ENCODE results near the gene BAG3. TPM values are rescaled to one million over a fixed set of nuclear protein-coding genes. Genes with fewer than 3 reads are reported as not detected.

Gene BAG3
- total RNA-seq, 2 experiments from 2014 or later: 27.1 to 27.6 TPM

DNA sequence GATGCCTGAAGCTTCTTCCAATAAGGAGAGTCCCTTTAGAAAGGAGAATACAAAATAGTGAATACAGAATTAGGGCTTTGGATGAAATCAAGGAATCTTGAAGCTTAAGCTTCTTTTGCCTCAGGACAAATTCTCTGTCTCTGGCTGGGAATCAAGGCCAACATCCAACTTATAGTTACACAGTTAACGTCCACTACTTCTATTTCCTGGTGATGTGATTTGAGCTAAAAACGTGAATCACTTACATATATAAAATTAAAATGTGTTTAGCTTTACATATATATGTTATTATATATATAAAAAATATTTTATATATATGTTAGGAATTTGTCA lies 63.3 kb downstream of the BAG3 start:
- ChIA-PET POLR2A (no interaction called here), CTCF (interaction anchor here (1.0 to 1.6 kb wide), 5 partner anchors 9 to 31 kb away, joined by 3 to 7 read pairs (median 3); partner anchors contain the start of gene INPP5F)
- Mint-ChIP-seq H3K27ac (no peak overlapping the region), H3K36me3 (ENCODE audit: low read depth) (no peaks in the 10 kb centered on the region), H3K9me3 (peaks cover 12% of the 10 kb centered on the region), H3K4me3 (no peak overlapping the region), H3K27me3 (peaks cover 4% of the 10 kb centered on the region), H3K4me1 (no peaks in the 10 kb centered on the region)
- DNase-seq: no peak

GRCh38 chr10:119715628-119716505 lies 64.7 kb downstream of the BAG3 start:
- Mint-ChIP-seq H3K36me3 (ENCODE audit: low read depth) (no peaks in the 10 kb centered on the region), H3K27ac (no peak overlapping the region), H3K27me3 (peaks cover 4% of the 10 kb centered on the region), H3K9me3 (peaks cover 12% of the 10 kb centered on the region), H3K4me1 (no peaks in the 10 kb centered on the region), H3K4me3 (no peak overlapping the region)
- ChIA-PET CTCF (interaction anchor here (0.7 to 1.5 kb wide), 3 partner anchors 27 to 102 kb away, joined by 3 to 4 read pairs (median 4); no protein-coding TSS in a partner anchor), POLR2A (no interaction called here)
- no peak for DNase-seq

GRCh38 chr10:119723161-119723560 lies 72.0 kb downstream of the BAG3 start:
- H3K4me1 Mint-ChIP-seq: peaks cover 30% of the 10 kb centered on the region
- no peaks in the 10 kb centered on the region for H3K27me3 Mint-ChIP-seq
- no peak for DNase-seq
- H3K36me3 Mint-ChIP-seq (ENCODE audit: low read depth): no peaks in the 10 kb centered on the region
- H3K4me3 Mint-ChIP-seq: no peak overlapping the region
- peaks cover 4% of the 10 kb centered on the region for H3K9me3 Mint-ChIP-seq
- ChIA-PET POLR2A (no interaction called here), CTCF (interaction anchor here (0.5 kb wide), 1 partner anchor 188 kb away, joined by 3 read pairs; no protein-coding TSS in a partner anchor)
- no peak overlapping the region for H3K27ac Mint-ChIP-seq

GRCh38 chr10:119723624-119724023 lies 72.4 kb downstream of the BAG3 start:
- peaks cover 35% of the 10 kb centered on the region for H3K4me1 Mint-ChIP-seq
- peaks cover 4% of the 10 kb centered on the region for H3K9me3 Mint-ChIP-seq
- no peak for DNase-seq
- no peaks in the 10 kb centered on the region for H3K27me3 Mint-ChIP-seq
- no peak overlapping the region for H3K4me3 Mint-ChIP-seq
- ChIA-PET CTCF (interaction anchor here (0.5 to 1.6 kb wide), 5 partner anchors 9 to 188 kb away, joined by 3 to 5 read pairs (median 3); no protein-coding TSS in a partner anchor), POLR2A (no interaction called here)
- H3K36me3 Mint-ChIP-seq (ENCODE audit: low read depth): no peaks in the 10 kb centered on the region
- H3K27ac Mint-ChIP-seq: no peak overlapping the region

GRCh38 chr10:119724593-119725516 lies 73.7 kb downstream of the BAG3 start:
- peaks cover 4% of the 10 kb centered on the region for H3K9me3 Mint-ChIP-seq
- peak overlapping the region; percentile 58 for H3K27ac Mint-ChIP-seq
- H3K27me3 Mint-ChIP-seq: no peaks in the 10 kb centered on the region
- ChIA-PET CTCF (interaction anchor here (0.7 to 2.2 kb wide), 10 partner anchors 11 to 398 kb away, joined by 3 to 11 read pairs (median 4); no protein-coding TSS in a partner anchor), POLR2A (interaction anchor here (1.3 kb wide), 1 partner anchor 148 kb away, joined by 7 read pairs; the partner anchor contains the start of gene MCMBP)
- no peaks in the 10 kb centered on the region for H3K36me3 Mint-ChIP-seq (ENCODE audit: low read depth)
- DNase-seq: no peak
- peaks cover 39% of the 10 kb centered on the region for H3K4me1 Mint-ChIP-seq
- H3K4me3 Mint-ChIP-seq: peak overlapping the region; percentile 77

DNA sequence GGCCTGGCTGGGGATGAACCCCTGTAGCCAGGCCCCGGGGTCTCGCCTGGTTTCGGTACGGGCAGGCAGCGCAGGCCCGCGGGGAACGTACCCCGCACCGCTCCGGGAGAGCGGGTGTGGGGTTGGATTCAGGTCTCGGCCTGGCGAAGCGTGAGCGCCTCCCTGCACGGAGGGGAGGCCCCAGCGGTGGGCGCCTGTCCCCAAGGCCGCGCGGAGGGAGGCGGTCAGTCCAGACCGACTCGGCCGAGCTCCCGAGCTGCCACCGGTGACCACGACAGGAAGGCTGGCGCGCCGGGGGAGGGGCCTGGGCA lies 74.3 kb downstream of the BAG3 start:
- H3K9me3 Mint-ChIP-seq: peaks cover 3% of the 10 kb centered on the region
- peaks cover 2% of the 10 kb centered on the region for H3K36me3 Mint-ChIP-seq (ENCODE audit: low read depth)
- peak overlapping the region; percentile 77 for H3K4me3 Mint-ChIP-seq
- H3K27me3 Mint-ChIP-seq: no peaks in the 10 kb centered on the region
- DNase-seq: no peak
- POLR2A ChIA-PET: interaction anchor here (0.7 to 1.3 kb wide), 2 partner anchors 21 to 147 kb away, joined by 3 to 7 read pairs; partner anchors contain the start of gene MCMBP
- CTCF ChIA-PET: interaction anchor here (0.7 to 2.2 kb wide), 9 partner anchors 10 to 399 kb away, joined by 3 to 11 read pairs (median 4); partner anchors contain the start of gene MCMBP
- H3K27ac Mint-ChIP-seq: peak overlapping the region; percentile 58
- peaks cover 39% of the 10 kb centered on the region for H3K4me1 Mint-ChIP-seq

DNA sequence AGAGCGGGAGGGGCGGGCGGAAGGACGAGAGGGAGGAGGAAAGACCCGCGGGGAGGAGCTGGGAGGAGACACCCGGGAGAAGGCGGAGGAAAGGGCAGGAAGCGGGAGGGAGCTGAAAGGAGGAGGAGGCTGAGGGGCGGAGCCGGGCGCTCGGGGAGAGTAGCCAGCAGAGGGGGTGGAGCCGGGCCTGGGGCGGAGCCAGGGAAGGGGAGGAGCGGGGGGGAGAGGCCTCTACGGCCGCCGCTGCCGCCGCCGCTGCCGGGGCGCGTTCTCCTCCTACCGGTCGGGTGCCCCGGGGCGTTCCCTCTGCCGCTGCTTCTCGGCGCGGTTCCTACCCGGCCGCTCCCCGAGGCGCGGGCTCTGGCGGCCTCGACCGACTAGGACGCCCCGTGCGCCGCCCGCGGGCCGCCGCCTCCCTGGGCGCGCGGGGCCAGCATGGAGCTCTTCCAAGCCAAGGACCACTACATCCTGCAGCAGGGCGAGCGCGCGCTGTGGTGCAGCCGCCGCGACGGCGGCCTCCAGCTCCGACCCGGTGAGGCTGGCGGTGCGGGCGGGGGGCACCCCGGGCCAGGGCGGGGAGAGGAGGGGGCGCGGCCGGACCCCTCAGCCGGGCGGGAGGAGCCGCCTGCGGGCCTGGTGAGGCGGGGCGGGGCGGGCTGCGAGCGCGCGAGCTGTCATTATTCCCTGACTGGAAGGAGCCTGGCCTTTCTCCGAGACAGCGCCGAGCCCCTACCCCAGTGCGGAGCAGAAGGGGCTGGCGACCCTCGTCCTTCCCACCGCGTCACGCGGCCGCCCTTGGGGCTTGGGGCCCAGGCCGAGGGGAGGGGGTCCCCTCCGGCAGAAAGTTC lies 74.9 kb downstream of the BAG3 start, which contains the start of gene INPP5F:
Gene INPP5F (plus strand): TSS at position 223 of the 848 bp plus-strand sequence. CDS start 213 bp downstream, at position 436.
- POLR2A ChIA-PET: interaction anchor here (0.7 to 1.3 kb wide), 2 partner anchors 21 to 146 kb away, joined by 3 to 7 read pairs; partner anchors contain the start of gene MCMBP
- CTCF ChIA-PET: interaction anchor here (0.7 to 2.9 kb wide), 11 partner anchors 9 to 399 kb away, joined by 3 to 12 read pairs (median 4); partner anchors contain the start of gene MCMBP
- Mint-ChIP-seq H3K36me3 (ENCODE audit: low read depth) (peaks cover 2% of the 10 kb centered on the region), H3K4me1 (peaks cover 39% of the 10 kb centered on the region), H3K4me3 (peak within 1 kb of the TSS; percentile 83), H3K27ac (peak within 1 kb of the TSS; percentile 79), H3K9me3 (no peaks in the 10 kb centered on the region), H3K27me3 (no peaks in the 10 kb centered on the region)
- DNase-seq: peak; percentile 99

DNA sequence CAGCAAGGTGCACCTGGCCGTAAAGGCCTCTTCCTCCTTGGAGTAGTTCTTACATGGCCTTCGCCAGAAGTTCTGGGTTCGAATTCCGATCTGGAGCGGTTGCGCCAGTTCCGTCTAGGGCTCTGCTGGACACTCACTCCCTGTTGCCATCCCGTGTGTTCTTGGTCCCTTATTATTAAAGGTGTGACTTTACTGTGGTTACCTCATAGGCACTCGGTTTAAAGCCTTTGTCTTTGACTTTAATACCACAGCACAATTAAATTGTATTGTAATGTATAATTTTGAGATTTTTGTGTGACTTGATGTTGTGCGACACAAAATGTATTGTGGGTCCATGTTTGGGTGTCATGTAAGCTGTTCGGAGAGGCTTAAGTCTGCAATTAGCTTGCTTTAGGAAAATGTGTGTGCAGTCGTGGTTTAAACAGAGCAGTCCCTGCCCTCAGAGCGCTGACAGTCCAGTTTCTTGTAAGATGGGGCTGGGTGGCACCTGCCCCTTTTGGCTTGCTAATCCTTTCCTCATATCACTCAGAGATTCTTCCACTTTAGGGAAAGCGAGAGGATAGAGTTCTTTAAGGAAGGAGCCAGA lies 75.6 kb downstream of the BAG3 start:
- peaks cover 39% of the 10 kb centered on the region for H3K4me1 Mint-ChIP-seq
- ChIA-PET POLR2A (interaction anchor here (1.3 kb wide), 1 partner anchor 146 kb away, joined by 7 read pairs; the partner anchor contains the start of gene MCMBP), CTCF (interaction anchor here (0.9 to 2.9 kb wide), 7 partner anchors 9 to 146 kb away, joined by 3 to 12 read pairs (median 4); partner anchors contain the start of gene MCMBP)
- H3K9me3 Mint-ChIP-seq: no peaks in the 10 kb centered on the region
- peak overlapping the region; percentile 83 for H3K4me3 Mint-ChIP-seq
- no peak for DNase-seq
- H3K27me3 Mint-ChIP-seq: no peaks in the 10 kb centered on the region
- peak overlapping the region; percentile 79 for H3K27ac Mint-ChIP-seq
- H3K36me3 Mint-ChIP-seq (ENCODE audit: low read depth): peaks cover 2% of the 10 kb centered on the region

Other genes with a start within 250 kb of the BAG3 start
- gene RGS10, start 108.7 kb upstream of the BAG3 start, total RNA-seq: 100 to 1,000 TPM; 151 to 172 TPM
- gene TIAL1, start 54.4 kb upstream of the BAG3 start, total RNA-seq: 100 to 1,000 TPM; 166 to 174 TPM
- gene INPP5F, start 74.7 kb downstream of the BAG3 start, total RNA-seq: 10 to 100 TPM; 11.1 to 12.3 TPM
- 10 to 100 TPM; 79.6 to 85.8 TPM for gene MCMBP, start 221.5 kb downstream of the BAG3 start, total RNA-seq
- gene SEC23IP, start 241.3 kb downstream of the BAG3 start, total RNA-seq: 10 to 100 TPM; 61.6 to 73.0 TPM

Data from activated CD4-positive, alpha-beta T cell treated with anti-CD3 and anti-CD28 coated beads, Interleukin-2, amount 10 ng/mL, durations not matched to agents 7 days and 5 days (primary cell).